HS-27A (cell line): ENCODE data around the gene STRN3.
"Not testable (repeated sequence)": the region's sequence is repeated elsewhere in the genome, so short reads cannot be mapped to it uniquely, and the experiment has no call there.

ENCODE experiments used
- DNase-seq: peaks from one replicate; pipeline ENCODE4 v3.0.0-alpha.2; 2012; ENCODE audit warnings: low read depth, missing footprints

STRN3 gene

GRCh38 chr14:30969796-30970195 lies 56.4 kb downstream of the STRN3 start:
- not testable (repeated sequence) for DNase-seq

- DNase-seq, result not testable (repeated sequence)
Observed at GRCh38 chr14:30967364-30968098, 58.6 kb downstream of the STRN3 start.

GRCh38 chr14:30966415-30967363 lies 59.5 kb downstream of the STRN3 start:
- no peak for DNase-seq

GRCh38 chr14:30965861-30966260 lies 60.3 kb downstream of the STRN3 start:
- not testable (repeated sequence) for DNase-seq

GRCh38 chr14:30962537-30962936 lies 63.6 kb downstream of the STRN3 start:
- DNase-seq, result not testable (repeated sequence)

GRCh38 chr14:30961330-30961729 lies 64.8 kb downstream of the STRN3 start:
- no peak for DNase-seq

GRCh38 chr14:30960216-30960615 lies 66.0 kb downstream of the STRN3 start:
- DNase-seq, result no peak

GRCh38 chr14:30958555-30959407 lies 67.4 kb downstream of the STRN3 start:
- DNase-seq, result no peak

- no peak for DNase-seq
Observed at GRCh38 chr14:30957813-30958370, 68.3 kb downstream of the STRN3 start.

GRCh38 chr14:30949651-30950050 lies 76.5 kb downstream of the STRN3 start:
- DNase-seq, result no peak

- no peak for DNase-seq
Observed at GRCh38 chr14:30943694-30944093, 82.5 kb downstream of the STRN3 start.

GRCh38 chr14:30940886-30941285 lies 85.3 kb downstream of the STRN3 start:
- no peak for DNase-seq

GRCh38 chr14:30938617-30939016 lies 87.6 kb downstream of the STRN3 start:
- DNase-seq, result no peak

- DNase-seq, result no peak
Observed at GRCh38 chr14:30935445-30935844, 90.7 kb downstream of the STRN3 start.

- not testable (repeated sequence) for DNase-seq
Observed at GRCh38 chr14:30933937-30934336, 92.2 kb downstream of the STRN3 start.

- DNase-seq, result no peak
Observed at GRCh38 chr14:30928462-30928861, 97.7 kb downstream of the STRN3 start.

- no peak for DNase-seq
Observed at GRCh38 chr14:30925254-30925653, 100.9 kb downstream of the STRN3 start.

- DNase-seq, result no peak
Observed at GRCh38 chr14:30921788-30922187, 104.4 kb downstream of the STRN3 start.

GRCh38 chr14:30921305-30921704 lies 104.9 kb downstream of the STRN3 start:
- DNase-seq, result no peak

GRCh38 chr14:30915596-30915995 lies 110.6 kb downstream of the STRN3 start:
- no peak for DNase-seq

GRCh38 chr14:30914812-30915211 lies 111.4 kb downstream of the STRN3 start:
- no peak for DNase-seq

GRCh38 chr14:30908826-30909225 lies 117.4 kb downstream of the STRN3 start:
- DNase-seq, result no peak
